Upper lobe of left lung (tissue), 4 donors: ENCODE measurements around the gene ADAM30.

ENCODE experiments used
- EP300 ChIP-seq, 4 donors: sonication (generic); formaldehyde crosslinking; IDR thresholded peaks; one replicate each; pipeline ENCODE4 v1.5.1; 2017; ENCODE audit warnings: antibody characterized with exemption in 4 of 4, control low read depth in 2 of 4
- TF ChIP-seq, protein P1 (sequence below), 6 experiments: fragments of 450-650 bp in 4 of 6; fragments of 200-600 bp in 2 of 6; sonication (generic) in 2 of 6; IDR thresholded peaks; one replicate each; pipeline ENCODE4 v1.5.1; 2016 to 2019; ENCODE audit warnings: antibody characterized with exemption in 6 of 6

- TF ChIP-seq, protein P1, sequence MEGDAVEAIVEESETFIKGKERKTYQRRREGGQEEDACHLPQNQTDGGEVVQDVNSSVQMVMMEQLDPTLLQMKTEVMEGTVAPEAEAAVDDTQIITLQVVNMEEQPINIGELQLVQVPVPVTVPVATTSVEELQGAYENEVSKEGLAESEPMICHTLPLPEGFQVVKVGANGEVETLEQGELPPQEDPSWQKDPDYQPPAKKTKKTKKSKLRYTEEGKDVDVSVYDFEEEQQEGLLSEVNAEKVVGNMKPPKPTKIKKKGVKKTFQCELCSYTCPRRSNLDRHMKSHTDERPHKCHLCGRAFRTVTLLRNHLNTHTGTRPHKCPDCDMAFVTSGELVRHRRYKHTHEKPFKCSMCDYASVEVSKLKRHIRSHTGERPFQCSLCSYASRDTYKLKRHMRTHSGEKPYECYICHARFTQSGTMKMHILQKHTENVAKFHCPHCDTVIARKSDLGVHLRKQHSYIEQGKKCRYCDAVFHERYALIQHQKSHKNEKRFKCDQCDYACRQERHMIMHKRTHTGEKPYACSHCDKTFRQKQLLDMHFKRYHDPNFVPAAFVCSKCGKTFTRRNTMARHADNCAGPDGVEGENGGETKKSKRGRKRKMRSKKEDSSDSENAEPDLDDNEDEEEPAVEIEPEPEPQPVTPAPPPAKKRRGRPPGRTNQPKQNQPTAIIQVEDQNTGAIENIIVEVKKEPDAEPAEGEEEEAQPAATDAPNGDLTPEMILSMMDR (IDR thresholded peaks at IDR 0.05) = no peak
- no peak for TF ChIP-seq EP300 (IDR thresholded peaks at IDR 0.05)
Measured at GRCh38 chr1:119933397-119933796, 37.1 kb upstream of the ADAM30 start.
